ENCODE results near the gene FAN1.

The FAN1 gene

GRCh38 chr15:30962079-30962478, 58.4 kb downstream of the FAN1 start:
- peak; percentile 4 for DNase-seq

GRCh38 chr15:30962659-30963058, 58.9 kb downstream of the FAN1 start:
- DNase-seq, result no peak

- DNase-seq, result no peak
Measured at GRCh38 chr15:30963681-30964080, 60.0 kb downstream of the FAN1 start.

- no peak for DNase-seq
Measured at GRCh38 chr15:30969724-30970123, 66.0 kb downstream of the FAN1 start.

GRCh38 chr15:30973379-30973778, 69.7 kb downstream of the FAN1 start:
- DNase-seq, result no peak

- DNase-seq, result no peak
Measured at GRCh38 chr15:30974112-30974511, 70.4 kb downstream of the FAN1 start.

GRCh38 chr15:30978328-30978727, 74.6 kb downstream of the FAN1 start:
- DNase-seq, result no peak

- no peak for DNase-seq
Measured at GRCh38 chr15:30979457-30979856, 75.7 kb downstream of the FAN1 start.

- DNase-seq, result no peak
Measured at GRCh38 chr15:30984118-30984517, 80.4 kb downstream of the FAN1 start.

- DNase-seq, result no peak
Measured at GRCh38 chr15:30984542-30984941, 80.8 kb downstream of the FAN1 start.

GRCh38 chr15:30985081-30985531, 81.4 kb downstream of the FAN1 start:
- no peak for DNase-seq

GRCh38 chr15:30990036-30990435, 86.3 kb downstream of the FAN1 start:
- DNase-seq, result no peak

- DNase-seq, result no peak
Measured at GRCh38 chr15:30990446-30991254, 86.9 kb downstream of the FAN1 start.

- no peak for DNase-seq
Measured at GRCh38 chr15:30991255-30992235, 87.8 kb downstream of the FAN1 start, which contains the start of gene MTMR10. Gene MTMR10, minus strand, starts transcription at chr15:30991628. Its CDS starts 122 bp downstream, at chr15:30991506.

- no peak for DNase-seq
Measured at GRCh38 chr15:30992249-30992864, 88.6 kb downstream of the FAN1 start.
